ENCODE data around the gene KCNQ5.

KCNQ5 gene

GRCh38 chr6:72704979-72705378 lies 83.1 kb downstream of the KCNQ5 start:
- peaks cover 77% of the 10 kb centered on the region for H3K79me2 ChIP-seq (ENCODE audit: control insufficient read depth, low read length)
- H3K4me3 ChIP-seq (ENCODE audit: low read length): no peak overlapping the region
- no peaks in the 10 kb centered on the region for H4K20me1 ChIP-seq (ENCODE audit: control insufficient read depth, insufficient read depth, low read depth, low read length)

GRCh38 chr6:72709431-72709830 lies 87.6 kb downstream of the KCNQ5 start:
- Histone ChIP-seq H3F3A (ENCODE audit: control insufficient read depth, insufficient read depth) (no peaks in the 10 kb centered on the region), H3K9me3 (ENCODE audit: control insufficient read depth, insufficient read depth, low read length) (no peaks in the 10 kb centered on the region), H3K79me2 (ENCODE audit: control insufficient read depth, low read length) (peaks cover 82% of the 10 kb centered on the region), H3K4me3 (ENCODE audit: low read length) (no peak overlapping the region), H3K4me2 (ENCODE audit: low read length) (no peak overlapping the region), H3K27ac (ENCODE audit: low read depth, low read length) (no peak overlapping the region), H3K4me1 (ENCODE audit: control insufficient read depth, low read length) (no peaks in the 10 kb centered on the region), H3K9me2 (replicated peaks; ENCODE audit: control insufficient read depth, low read length) (no peaks in the 10 kb centered on the region), H3K36me3 (ENCODE audit: control insufficient read depth, low read length) (peaks cover 13% of the 10 kb centered on the region; the same call in 1 of the 2 replicates), H4K20me1 (ENCODE audit: control insufficient read depth, insufficient read depth, low read depth, low read length) (no peaks in the 10 kb centered on the region), H3K27me3 (ENCODE audit: control insufficient read depth, low read length) (no peaks in the 10 kb centered on the region)
- TF ChIP-seq CTCF (IDR thresholded peaks at IDR 0.05; ENCODE audit: low read depth, low read length, poor library complexity, severe bottlenecking) (no peak), EZH2phosphoT487 (IDR thresholded peaks at IDR 0.05; ENCODE audit: borderline replicate concordance, low read length) (no peak)

More at GRCh38 chr6:72704979-72705378, 83.1 kb downstream of the KCNQ5 start:
- Histone ChIP-seq H3K27ac (ENCODE audit: low read depth, low read length) (no peak overlapping the region), H3K4me2 (ENCODE audit: low read length) (no peak overlapping the region), H3K9me3 (ENCODE audit: control insufficient read depth, insufficient read depth, low read length) (no peaks in the 10 kb centered on the region), H3K27me3 (ENCODE audit: control insufficient read depth, low read length) (no peaks in the 10 kb centered on the region), H3K36me3 (ENCODE audit: control insufficient read depth, low read length) (peaks cover 7% of the 10 kb centered on the region; the same call in 1 of the 2 replicates), H3K9me2 (replicated peaks; ENCODE audit: control insufficient read depth, low read length) (no peaks in the 10 kb centered on the region), H3F3A (ENCODE audit: control insufficient read depth, insufficient read depth) (no peaks in the 10 kb centered on the region), H3K4me1 (ENCODE audit: control insufficient read depth, low read length) (no peaks in the 10 kb centered on the region)
- TF ChIP-seq CTCF (IDR thresholded peaks at IDR 0.05; ENCODE audit: low read depth, low read length, poor library complexity, severe bottlenecking): no peak
- TF ChIP-seq EZH2phosphoT487 (IDR thresholded peaks at IDR 0.05; ENCODE audit: borderline replicate concordance, low read length): no peak

GRCh38 chr6:72711731-72712130 lies 89.9 kb downstream of the KCNQ5 start:
- H3K4me2 ChIP-seq (ENCODE audit: low read length): no peak overlapping the region
- TF ChIP-seq CTCF (IDR thresholded peaks at IDR 0.05; ENCODE audit: low read depth, low read length, poor library complexity, severe bottlenecking) (no peak), EZH2phosphoT487 (IDR thresholded peaks at IDR 0.05; ENCODE audit: borderline replicate concordance, low read length) (no peak)
- peaks cover 12% of the 10 kb centered on the region; the same call in 1 of the 2 replicates for H3K36me3 ChIP-seq (ENCODE audit: control insufficient read depth, low read length)
- no peaks in the 10 kb centered on the region for H3K27me3 ChIP-seq (ENCODE audit: control insufficient read depth, low read length)
- no peak overlapping the region for H3K4me3 ChIP-seq (ENCODE audit: low read length)
- no peaks in the 10 kb centered on the region for H3F3A ChIP-seq (ENCODE audit: control insufficient read depth, insufficient read depth)
- no peaks in the 10 kb centered on the region for H4K20me1 ChIP-seq (ENCODE audit: control insufficient read depth, insufficient read depth, low read depth, low read length)
- H3K79me2 ChIP-seq (ENCODE audit: control insufficient read depth, low read length): peaks cover 85% of the 10 kb centered on the region
- no peaks in the 10 kb centered on the region for H3K9me3 ChIP-seq (ENCODE audit: control insufficient read depth, insufficient read depth, low read length)
- no peaks in the 10 kb centered on the region for H3K4me1 ChIP-seq (ENCODE audit: control insufficient read depth, low read length)
- no peak overlapping the region for H3K27ac ChIP-seq (ENCODE audit: low read depth, low read length)
- H3K9me2 ChIP-seq (replicated peaks; ENCODE audit: control insufficient read depth, low read length): no peaks in the 10 kb centered on the region

Data from DOHH2 (cell line).